Calu3 (cell line): ENCODE measurements around the gene FRAT2. TPM values are rescaled to one million over a fixed set of nuclear protein-coding genes. Genes with fewer than 3 reads are reported as not detected.

ENCODE experiments used
- BruUV-seq: library from RNA; stranded (reverse); fragments of 400-500 nt; replicated peaks from 2 replicates; lab custom pipeline; 2021; lab: Mats Ljungman, UMichigan
- CTCF ChIA-PET: fragments of 300-600 bp; sonication (Branson Sonifier 250); formaldehyde crosslinking; loops from one replicate; lab custom pipeline; 2022; ENCODE audit warnings: antibody characterized with exemption; lab: Charles Lee
- DNase-seq: peaks from one replicate; pipeline ENCODE4 v3.0.0; 2022
- H3K27ac Mint-ChIP-seq: one replicate; pipeline ENCODE4 v1.8.0; 2022; ENCODE audit warnings: mixed read lengths; ENCODE audit not compliant: unreplicated experiment
- H3K27me3 Mint-ChIP-seq: one replicate; pipeline ENCODE4 v1.8.0; 2022; ENCODE audit warnings: mixed read lengths; ENCODE audit not compliant: unreplicated experiment
- H3K36me3 Mint-ChIP-seq: one replicate; pipeline ENCODE4 v1.8.0; 2022; ENCODE audit warnings: mild to moderate bottlenecking, moderate library complexity, mixed read lengths; ENCODE audit not compliant: insufficient read depth, unreplicated experiment
- H3K4me1 Mint-ChIP-seq: one replicate; pipeline ENCODE4 v1.8.0; 2022; ENCODE audit warnings: mild to moderate bottlenecking, low read depth, mixed read lengths; ENCODE audit not compliant: unreplicated experiment
- H3K4me3 Mint-ChIP-seq: one replicate; pipeline ENCODE4 v1.8.0; 2022; ENCODE audit warnings: mild to moderate bottlenecking, low read depth, moderate library complexity, mixed read lengths; ENCODE audit not compliant: unreplicated experiment
- H3K9me3 Mint-ChIP-seq: one replicate; pipeline ENCODE4 v1.8.0; 2022; ENCODE audit warnings: low read depth, mixed read lengths; ENCODE audit not compliant: unreplicated experiment
- CTCF ChIP-seq: fragments of 200-600 bp; IDR thresholded peaks from one replicate; pipeline ENCODE4 v1.8.0; 2022; ENCODE audit warnings: antibody characterized with exemption; ENCODE audit not compliant: unreplicated experiment
- intact Hi-C: fragments of 100-400 bp; cut with micrococcal nuclease; formaldehyde crosslinking; loops from one replicate; pipeline ENCODE4 v1.10.0; 2022; ENCODE audit not compliant: unreplicated experiment
- total RNA-seq: library from RNA; stranded (reverse); gene quantifications from 2 replicates; pipeline ENCODE4 v1.2.3, GENCODE V29; 2022

The FRAT2 gene
- total RNA-seq, 1 experiment from 2014 or later, result 6.0 TPM

DNA sequence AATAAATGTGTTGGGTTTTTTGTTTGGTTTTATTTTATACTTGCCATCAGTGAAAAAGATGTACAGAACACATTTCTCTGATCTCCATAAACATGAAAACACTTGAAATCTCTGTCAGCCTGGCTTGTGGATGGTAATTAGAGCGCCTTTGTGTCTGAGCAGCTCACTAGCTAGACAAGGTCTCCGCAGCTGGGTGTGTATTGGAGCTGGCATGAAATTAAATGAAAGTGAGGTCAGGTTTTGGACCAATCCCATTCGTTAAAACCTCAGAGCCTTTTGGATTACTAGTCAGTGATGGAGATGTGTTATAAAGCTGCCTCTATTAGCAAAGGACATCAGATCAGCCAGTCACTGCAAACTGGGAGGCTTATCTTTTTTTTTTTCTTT is 12.7 kb downstream of the FRAT2 start:
- Mint-ChIP-seq H3K4me3 (no peak overlapping the region), H3K9me3 (no peaks in the 10 kb centered on the region), H3K27me3 (no peaks in the 10 kb centered on the region), H3K27ac (no peak overlapping the region), H3K4me1 (peaks cover 21% of the 10 kb centered on the region), H3K36me3 (peaks cover 18% of the 10 kb centered on the region)
- intact Hi-C loops, result no loop called here
- no TSS peak for BruUV-seq
- no peak for TF ChIP-seq CTCF
- no peak for DNase-seq
- CTCF ChIA-PET, result no interaction called here

GRCh38 chr10:97321032-97321803 is 13.3 kb downstream of the FRAT2 start:
- CTCF ChIA-PET, result no interaction called here
- H3K9me3 Mint-ChIP-seq, result no peaks in the 10 kb centered on the region

DNA sequence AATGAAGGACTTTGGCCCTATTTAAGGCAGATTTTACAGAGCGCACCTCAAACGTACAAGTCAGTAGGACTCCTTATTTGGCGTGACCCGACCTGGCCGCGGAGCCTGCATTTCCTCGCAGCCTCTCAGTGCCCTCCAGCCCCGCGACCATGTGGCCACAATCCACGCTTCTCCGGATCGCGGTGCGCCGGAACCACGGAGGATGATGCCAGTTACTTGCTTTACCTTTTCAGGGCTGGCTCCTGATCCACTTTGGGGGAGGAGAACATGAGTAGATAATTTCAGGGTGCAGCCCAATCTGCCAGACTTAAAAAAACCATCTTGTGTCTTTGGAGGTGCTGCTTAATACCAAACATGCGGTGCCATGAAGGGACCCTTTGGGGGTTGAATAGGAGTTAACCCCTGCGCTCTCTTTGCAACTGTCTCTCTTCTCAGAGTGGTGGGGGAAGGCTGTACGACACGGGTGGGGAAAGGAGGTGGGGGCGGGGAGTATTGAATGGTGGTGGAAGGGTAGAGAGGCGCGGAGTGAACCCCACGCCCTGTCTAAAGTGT is 14.0 kb downstream of the FRAT2 start:
- no peaks in the 10 kb centered on the region for H3K9me3 Mint-ChIP-seq
- H3K27ac Mint-ChIP-seq, result no peak overlapping the region
- no peak for TF ChIP-seq CTCF
- H3K4me1 Mint-ChIP-seq, result peaks cover 13% of the 10 kb centered on the region
- peak overlapping the region; percentile 69 for H3K4me3 Mint-ChIP-seq
- intact Hi-C loops, result no loop called here
- DNase-seq, result no peak
- CTCF ChIA-PET, result no interaction called here
- H3K27me3 Mint-ChIP-seq, result no peaks in the 10 kb centered on the region
- BruUV-seq, result no TSS peak
- H3K36me3 Mint-ChIP-seq, result peaks cover 18% of the 10 kb centered on the region

More at GRCh38 chr10:97321032-97321803, 13.3 kb downstream of the FRAT2 start:
- Mint-ChIP-seq H3K4me1 (peaks cover 19% of the 10 kb centered on the region), H3K4me3 (no peak overlapping the region), H3K27ac (no peak overlapping the region), H3K27me3 (no peaks in the 10 kb centered on the region), H3K36me3 (peaks cover 18% of the 10 kb centered on the region)
- intact Hi-C loops, result no loop called here
- no TSS peak for BruUV-seq
- no peak for TF ChIP-seq CTCF
- no peak for DNase-seq

- CTCF ChIA-PET, result interaction anchor here (1.2 to 1.5 kb wide), 2 partner anchors 8 to 41 kb away, joined by 3 to 7 read pairs; no protein-coding TSS in a partner anchor
- intact Hi-C loops, result no loop called here
- H3K27ac Mint-ChIP-seq, result no peak overlapping the region
- H3K36me3 Mint-ChIP-seq, result peaks cover 18% of the 10 kb centered on the region
- H3K4me1 Mint-ChIP-seq, result peaks cover 13% of the 10 kb centered on the region
- TF ChIP-seq CTCF, result no peak
- H3K4me3 Mint-ChIP-seq, result peak overlapping the region; percentile 69
- DNase-seq, result peak; percentile 56
- TSS peak; percentile 66 for BruUV-seq
- H3K9me3 Mint-ChIP-seq, result no peaks in the 10 kb centered on the region
- H3K27me3 Mint-ChIP-seq, result no peaks in the 10 kb centered on the region
Observed at GRCh38 chr10:97319671-97320479, 14.7 kb downstream of the FRAT2 start.
